Measurements from ENCODE around the gene PRKCA.
"Not testable (repeated sequence)": the region's sequence is repeated elsewhere in the genome, so short reads cannot be mapped to it uniquely, and the experiment has no call there.

Gene PRKCA

GRCh38 chr17:66488864-66489263 lies 186.5 kb downstream of the PRKCA start:
- Histone ChIP-seq H3K9me2 (replicated peaks; ENCODE audit: control insufficient read depth, low read length) (no peaks in the 10 kb centered on the region), H3K36me3 (ENCODE audit: control insufficient read depth, low read length) (no peaks in the 10 kb centered on the region), H3K27me3 (ENCODE audit: control insufficient read depth, low read length) (no peaks in the 10 kb centered on the region), H3K4me1 (ENCODE audit: control insufficient read depth, low read length) (peaks cover 9% of the 10 kb centered on the region), H4K20me1 (ENCODE audit: control insufficient read depth, insufficient read depth, low read depth, low read length) (no peaks in the 10 kb centered on the region), H3K9me3 (ENCODE audit: control insufficient read depth, insufficient read depth, low read length) (no peaks in the 10 kb centered on the region), H3F3A (ENCODE audit: control insufficient read depth, insufficient read depth) (no peaks in the 10 kb centered on the region), H3K4me3 (ENCODE audit: low read length) (no peak overlapping the region), H3K4me2 (ENCODE audit: low read length) (no peak overlapping the region), H3K79me2 (ENCODE audit: control insufficient read depth, low read length) (no peaks in the 10 kb centered on the region), H3K27ac (ENCODE audit: low read depth, low read length) (no peak overlapping the region)
- TF ChIP-seq EZH2phosphoT487 (IDR thresholded peaks at IDR 0.05; ENCODE audit: borderline replicate concordance, low read length) (no peak), CTCF (IDR thresholded peaks at IDR 0.05; ENCODE audit: low read depth, low read length, poor library complexity, severe bottlenecking) (no peak)

GRCh38 chr17:66489576-66489975 lies 187.2 kb downstream of the PRKCA start:
- not testable (repeated sequence) for H3K36me3 ChIP-seq (ENCODE audit: control insufficient read depth, low read length); H3K4me2 ChIP-seq (ENCODE audit: low read length); H3F3A ChIP-seq (ENCODE audit: control insufficient read depth, insufficient read depth); H3K4me3 ChIP-seq (ENCODE audit: low read length); H4K20me1 ChIP-seq (ENCODE audit: control insufficient read depth, insufficient read depth, low read depth, low read length); H3K9me2 ChIP-seq (replicated peaks; ENCODE audit: control insufficient read depth, low read length); H3K79me2 ChIP-seq (ENCODE audit: control insufficient read depth, low read length); H3K27me3 ChIP-seq (ENCODE audit: control insufficient read depth, low read length); H3K9me3 ChIP-seq (ENCODE audit: control insufficient read depth, insufficient read depth, low read length); H3K27ac ChIP-seq (ENCODE audit: low read depth, low read length)
- H3K4me1 ChIP-seq (ENCODE audit: control insufficient read depth, low read length): peaks cover 12% of the 10 kb centered on the region

- TF ChIP-seq CTCF (IDR thresholded peaks at IDR 0.05; ENCODE audit: low read depth, low read length, poor library complexity, severe bottlenecking): no peak
- TF ChIP-seq EZH2phosphoT487 (IDR thresholded peaks at IDR 0.05; ENCODE audit: borderline replicate concordance, low read length): no peak
These were observed 188.8 kb downstream of the PRKCA start for GRCh38 chr17:66491213-66491612.

DNA sequence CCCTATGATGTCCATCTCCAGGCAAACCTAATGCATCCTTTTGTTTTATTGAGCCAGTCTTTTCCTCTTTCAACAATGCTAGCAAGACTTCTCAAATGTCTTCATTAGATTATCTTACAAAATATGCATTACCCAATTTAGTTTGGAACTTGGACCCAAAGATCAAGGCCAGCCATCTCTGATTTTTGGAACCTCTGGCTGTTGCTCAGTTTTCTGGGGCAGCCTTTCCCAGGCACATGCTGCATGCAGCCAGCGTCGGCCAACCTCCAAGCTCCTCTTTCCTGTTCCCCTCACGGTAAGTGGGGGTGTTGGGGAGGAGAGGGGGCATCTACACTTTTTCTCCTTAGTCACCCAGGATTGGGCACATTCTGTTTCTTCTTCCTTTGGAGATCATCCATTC lies 189.3 kb downstream of the PRKCA start:
- Histone ChIP-seq H3K9me3 (ENCODE audit: control insufficient read depth, insufficient read depth, low read length) (no peaks in the 10 kb centered on the region), H3K79me2 (ENCODE audit: control insufficient read depth, low read length) (no peaks in the 10 kb centered on the region), H3K27ac (ENCODE audit: low read depth, low read length) (no peak overlapping the region), H3K36me3 (ENCODE audit: control insufficient read depth, low read length) (no peaks in the 10 kb centered on the region), H3K4me1 (ENCODE audit: control insufficient read depth, low read length) (peaks cover 12% of the 10 kb centered on the region), H3K4me2 (ENCODE audit: low read length) (no peak overlapping the region), H3K27me3 (ENCODE audit: control insufficient read depth, low read length) (no peaks in the 10 kb centered on the region), H3K4me3 (ENCODE audit: low read length) (no peak overlapping the region), H3F3A (ENCODE audit: control insufficient read depth, insufficient read depth) (no peaks in the 10 kb centered on the region), H3K9me2 (replicated peaks; ENCODE audit: control insufficient read depth, low read length) (no peaks in the 10 kb centered on the region), H4K20me1 (ENCODE audit: control insufficient read depth, insufficient read depth, low read depth, low read length) (no peaks in the 10 kb centered on the region)
- TF ChIP-seq CTCF (IDR thresholded peaks at IDR 0.05; ENCODE audit: low read depth, low read length, poor library complexity, severe bottlenecking) (no peak), EZH2phosphoT487 (IDR thresholded peaks at IDR 0.05; ENCODE audit: borderline replicate concordance, low read length) (no peak)

More at GRCh38 chr17:66491213-66491612, 188.8 kb downstream of the PRKCA start:
- no peaks in the 10 kb centered on the region for H3K79me2 ChIP-seq (ENCODE audit: control insufficient read depth, low read length)
- H3K9me3 ChIP-seq (ENCODE audit: control insufficient read depth, insufficient read depth, low read length): no peaks in the 10 kb centered on the region
- no peak overlapping the region for H3K4me3 ChIP-seq (ENCODE audit: low read length)
- H4K20me1 ChIP-seq (ENCODE audit: control insufficient read depth, insufficient read depth, low read depth, low read length): no peaks in the 10 kb centered on the region
- no peak overlapping the region for H3K4me2 ChIP-seq (ENCODE audit: low read length)
- H3K27ac ChIP-seq (ENCODE audit: low read depth, low read length): no peak overlapping the region
- H3K4me1 ChIP-seq (ENCODE audit: control insufficient read depth, low read length): peaks cover 12% of the 10 kb centered on the region
- H3K9me2 ChIP-seq (replicated peaks; ENCODE audit: control insufficient read depth, low read length): no peaks in the 10 kb centered on the region
- H3F3A ChIP-seq (ENCODE audit: control insufficient read depth, insufficient read depth): no peaks in the 10 kb centered on the region
- H3K27me3 ChIP-seq (ENCODE audit: control insufficient read depth, low read length): no peaks in the 10 kb centered on the region
- H3K36me3 ChIP-seq (ENCODE audit: control insufficient read depth, low read length): no peaks in the 10 kb centered on the region

All from DOHH2 (cell line).